Esophagus squamous epithelium (tissue), 4 donors: Measurements from ENCODE around the gene MAX.

Source experiments
- POLR2A ChIP-seq, 4 donors: fragments of 450-650 bp; IDR thresholded peaks; one replicate each; pipeline ENCODE4 v1.6.1; 2017; ENCODE audit warnings: antibody characterized with exemption in 4 of 4, mild to moderate bottlenecking in 4 of 4, moderate library complexity in 3 of 4
- TF ChIP-seq, protein P1 (sequence below), 6 experiments: fragments of 450-650 bp in 4 of 6; fragments of 200-600 bp in 2 of 6; sonication (generic) in 2 of 6; IDR thresholded peaks; one replicate each; pipeline ENCODE4 v1.5.1; 2016 to 2019; ENCODE audit warnings: antibody characterized with exemption in 6 of 6, mild to moderate bottlenecking in 4 of 6, moderate library complexity in 4 of 6

GRCh38 chr14:65132855-65133254 lies 30.5 kb upstream of the MAX start:
- no peak for TF ChIP-seq POLR2A (IDR thresholded peaks at IDR 0.05)
- TF ChIP-seq, protein P1, sequence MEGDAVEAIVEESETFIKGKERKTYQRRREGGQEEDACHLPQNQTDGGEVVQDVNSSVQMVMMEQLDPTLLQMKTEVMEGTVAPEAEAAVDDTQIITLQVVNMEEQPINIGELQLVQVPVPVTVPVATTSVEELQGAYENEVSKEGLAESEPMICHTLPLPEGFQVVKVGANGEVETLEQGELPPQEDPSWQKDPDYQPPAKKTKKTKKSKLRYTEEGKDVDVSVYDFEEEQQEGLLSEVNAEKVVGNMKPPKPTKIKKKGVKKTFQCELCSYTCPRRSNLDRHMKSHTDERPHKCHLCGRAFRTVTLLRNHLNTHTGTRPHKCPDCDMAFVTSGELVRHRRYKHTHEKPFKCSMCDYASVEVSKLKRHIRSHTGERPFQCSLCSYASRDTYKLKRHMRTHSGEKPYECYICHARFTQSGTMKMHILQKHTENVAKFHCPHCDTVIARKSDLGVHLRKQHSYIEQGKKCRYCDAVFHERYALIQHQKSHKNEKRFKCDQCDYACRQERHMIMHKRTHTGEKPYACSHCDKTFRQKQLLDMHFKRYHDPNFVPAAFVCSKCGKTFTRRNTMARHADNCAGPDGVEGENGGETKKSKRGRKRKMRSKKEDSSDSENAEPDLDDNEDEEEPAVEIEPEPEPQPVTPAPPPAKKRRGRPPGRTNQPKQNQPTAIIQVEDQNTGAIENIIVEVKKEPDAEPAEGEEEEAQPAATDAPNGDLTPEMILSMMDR (IDR thresholded peaks at IDR 0.05): no peak
